ENCODE data around the gene SLC35F3. TPM values are rescaled to one million over a fixed set of nuclear protein-coding genes. Genes with fewer than 3 reads are reported as not detected.

Gene SLC35F3
- polyA plus RNA-seq, 1 experiment: 0.06 TPM

DNA sequence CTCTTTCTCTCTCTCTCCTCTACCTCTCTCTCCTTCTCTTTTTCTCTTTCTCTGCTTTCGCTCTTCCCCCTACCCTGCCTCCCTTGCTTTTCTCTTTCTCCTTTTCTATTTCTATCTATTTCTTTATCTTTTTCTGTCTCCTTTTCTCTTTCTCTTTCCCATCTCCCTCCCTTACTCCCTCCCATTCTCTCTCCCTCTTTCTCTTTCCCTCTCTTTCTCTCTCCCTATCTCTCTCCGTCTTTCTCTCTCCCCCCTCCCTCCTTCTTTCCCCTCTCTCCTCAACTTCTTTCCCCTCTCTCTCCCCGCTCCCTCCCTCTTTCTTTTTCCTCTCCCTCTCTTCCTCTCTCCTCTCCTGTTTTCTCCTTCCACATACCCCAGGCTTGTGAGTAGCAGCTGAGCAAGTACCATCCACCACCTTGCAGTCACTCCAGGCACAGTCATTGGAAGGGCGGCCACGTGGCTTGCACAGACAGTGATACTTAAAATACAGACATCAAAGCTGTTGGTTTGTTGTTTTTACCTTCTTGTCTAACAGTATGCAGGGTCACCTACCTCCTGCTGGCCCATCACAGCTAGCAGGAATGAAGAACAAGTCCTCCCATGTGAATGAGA lies 259.7 kb downstream of the SLC35F3 start:
- Histone ChIP-seq H3K27me3 (ENCODE audit: control insufficient read depth, insufficient read depth, low read length) (no peaks in the 10 kb centered on the region), H3K4me3 (ENCODE audit: low read depth, low read length) (no peak overlapping the region), H3K36me3 (ENCODE audit: control insufficient read depth, insufficient read depth, low read length) (no peaks in the 10 kb centered on the region)
- TF ChIP-seq CTCF (IDR thresholded peaks at IDR 0.05; ENCODE audit: insufficient read depth, low read depth, low read length): no peak
- POLR2A ChIA-PET: no interaction called here
- CTCF ChIA-PET: interaction anchor here (0.6 kb wide), 1 partner anchor 533 kb away, joined by 3 read pairs; no protein-coding TSS in a partner anchor
- DNase-seq (ENCODE audit: low read depth): no peak

- no peak for DNase-seq (ENCODE audit: low read depth)
- no peak overlapping the region for H3K4me3 ChIP-seq (ENCODE audit: low read depth, low read length)
- CTCF ChIA-PET: no interaction called here
- no peak for TF ChIP-seq CTCF (IDR thresholded peaks at IDR 0.05; ENCODE audit: insufficient read depth, low read depth, low read length)
- no peaks in the 10 kb centered on the region for H3K27me3 ChIP-seq (ENCODE audit: control insufficient read depth, insufficient read depth, low read length)
- H3K36me3 ChIP-seq (ENCODE audit: control insufficient read depth, insufficient read depth, low read length): no peaks in the 10 kb centered on the region
- POLR2A ChIA-PET: no interaction called here
Observed at GRCh38 chr1:234168061-234168724, 263.7 kb downstream of the SLC35F3 start.

DNA sequence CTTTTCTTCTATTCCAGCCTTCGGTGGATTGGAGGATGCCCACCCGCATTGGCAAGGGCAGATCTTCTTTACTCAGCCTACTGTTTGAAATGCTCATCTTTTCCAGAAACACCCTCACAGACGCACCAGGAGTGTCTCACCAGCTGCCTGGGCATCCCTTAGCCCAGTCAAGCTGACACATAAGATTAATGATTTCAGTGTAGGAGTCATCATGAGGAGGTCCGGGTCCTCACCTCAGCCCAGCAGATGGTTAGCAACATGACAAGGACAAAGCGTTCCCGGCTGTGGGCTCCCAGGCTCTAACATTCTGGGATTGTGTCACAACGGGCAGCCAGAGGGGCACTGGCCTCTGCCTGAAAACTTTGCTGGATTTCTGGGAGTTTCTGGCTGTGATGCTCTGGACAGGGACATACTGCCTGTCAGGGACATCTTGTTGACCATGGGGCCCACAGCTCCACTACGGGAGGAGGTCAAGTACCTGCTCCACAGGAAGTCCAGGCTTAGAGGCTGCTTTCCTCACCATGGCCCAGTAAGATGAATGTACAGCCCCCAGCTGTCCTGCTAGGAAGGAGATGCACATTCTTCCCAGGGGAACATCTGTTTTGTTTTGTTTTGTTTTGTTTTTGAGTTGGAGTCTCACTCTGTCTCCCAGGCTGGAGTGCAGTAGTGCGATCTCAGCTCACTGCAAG lies 264.8 kb downstream of the SLC35F3 start:
- DNase-seq (ENCODE audit: low read depth): no peak
- no peak for TF ChIP-seq CTCF (IDR thresholded peaks at IDR 0.05; ENCODE audit: insufficient read depth, low read depth, low read length)
- POLR2A ChIA-PET: no interaction called here
- Histone ChIP-seq H3K27me3 (ENCODE audit: control insufficient read depth, insufficient read depth, low read length) (no peaks in the 10 kb centered on the region), H3K36me3 (ENCODE audit: control insufficient read depth, insufficient read depth, low read length) (no peaks in the 10 kb centered on the region), H3K4me3 (ENCODE audit: low read depth, low read length) (no peak overlapping the region)
- CTCF ChIA-PET: no interaction called here

- H3K36me3 ChIP-seq (ENCODE audit: control insufficient read depth, insufficient read depth, low read length): no peaks in the 10 kb centered on the region
- no peak for TF ChIP-seq CTCF (IDR thresholded peaks at IDR 0.05; ENCODE audit: insufficient read depth, low read depth, low read length)
- no peak for DNase-seq (ENCODE audit: low read depth)
- ChIA-PET CTCF (no interaction called here), POLR2A (no interaction called here)
- H3K4me3 ChIP-seq (ENCODE audit: low read depth, low read length): no peak overlapping the region
- no peaks in the 10 kb centered on the region for H3K27me3 ChIP-seq (ENCODE audit: control insufficient read depth, insufficient read depth, low read length)
Observed at GRCh38 chr1:234170067-234170466, 265.6 kb downstream of the SLC35F3 start.

GRCh38 chr1:234170622-234171021 lies 266.1 kb downstream of the SLC35F3 start:
- Histone ChIP-seq H3K27me3 (ENCODE audit: control insufficient read depth, insufficient read depth, low read length) (no peaks in the 10 kb centered on the region), H3K4me3 (ENCODE audit: low read depth, low read length) (no peak overlapping the region), H3K36me3 (ENCODE audit: control insufficient read depth, insufficient read depth, low read length) (no peaks in the 10 kb centered on the region)
- POLR2A ChIA-PET: no interaction called here
- CTCF ChIA-PET: no interaction called here
- no peak for TF ChIP-seq CTCF (IDR thresholded peaks at IDR 0.05; ENCODE audit: insufficient read depth, low read depth, low read length)
- DNase-seq (ENCODE audit: low read depth): no peak

Data from BJ (cell line).